GM12892 (cell line): ENCODE data around the gene SZT2.

Experiments
- POLR2A ChIP-seq: IDR thresholded peaks from 2 replicates; pipeline ENCODE4 v1.6.1; 2011; ENCODE audit warnings: low read depth, low read length, control low read depth
- TAF1 ChIP-seq: IDR thresholded peaks from 2 replicates; pipeline ENCODE4 v1.6.1; 2011; ENCODE audit warnings: low read depth, mild to moderate bottlenecking, control low read depth, low read length, borderline replicate concordance

DNA sequence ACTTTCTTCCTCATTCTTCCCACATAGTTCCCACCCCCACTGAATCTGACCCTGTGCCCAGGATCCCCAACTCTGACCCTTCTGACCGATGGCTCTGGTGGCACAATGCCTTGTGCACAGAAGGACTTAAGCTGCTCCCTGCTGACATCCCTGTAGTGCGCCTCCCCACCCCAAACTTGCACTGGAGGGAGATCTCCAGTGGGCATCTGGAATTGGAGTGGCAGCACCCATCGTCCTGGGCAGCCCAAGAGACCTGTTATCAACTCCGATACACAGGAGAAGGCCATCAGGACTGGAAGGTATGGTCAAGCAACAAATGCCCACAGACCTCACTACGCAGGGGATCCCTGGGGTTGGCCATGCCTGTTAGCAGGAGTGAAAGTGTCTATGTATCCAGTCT, 43.1 kb upstream of the SZT2 start:
- TF ChIP-seq TAF1 (no peak), POLR2A (no peak)
